Breast epithelium (tissue), 4 donors: Measurements from ENCODE around the gene DAPK1. TPM values are rescaled to one million over a fixed set of nuclear protein-coding genes. Genes with fewer than 3 reads are reported as not detected.

Experiments used
- DNase-seq, 2 donors: peaks; one replicate each; pipeline ENCODE4 v3.0.0-alpha.2; 2019; ENCODE audit warnings: low spot score in 2 of 2
- H3K27ac ChIP-seq, 2 donors: fragments of 200-600 bp; sonication (generic) in 1 of 2; one replicate each; pipeline ENCODE4 v1.5.1; 2016 to 2019; ENCODE audit warnings: mild to moderate bottlenecking in 1 of 2
- H3K27me3 ChIP-seq, 2 donors: fragments of 200-600 bp; sonication (generic) in 1 of 2; one replicate each; pipeline versions ENCODE4 v1.5.1 to v1.6.0; 2017 to 2019; ENCODE audit warnings: control low read depth in 1 of 2, mild to moderate bottlenecking in 1 of 2
- H3K36me3 ChIP-seq: fragments of 200-600 bp; one replicate; pipeline ENCODE4 v1.5.1; 2019
- H3K4me1 ChIP-seq, 2 donors: fragments of 200-600 bp; sonication (generic); one replicate each; pipeline ENCODE4 v1.5.1; 2016 to 2019; ENCODE audit warnings: control low read depth in 1 of 2
- H3K4me3 ChIP-seq, 3 donors: fragments of 200-600 bp; sonication (generic); 1 replicate in 2 of 3; 2 replicates in 1 of 3; pipeline ENCODE4 v1.5.1; 2016 to 2019; ENCODE audit warnings: mild to moderate bottlenecking in 3 of 3, moderate library complexity in 2 of 3
- H3K9me3 ChIP-seq, 2 donors: fragments of 200-600 bp; sonication (generic) in 1 of 2; one replicate each; pipeline ENCODE4 v1.5.1; 2016 to 2019; ENCODE audit warnings: control low read depth in 1 of 2
- POLR2A ChIP-seq: fragments of 450-650 bp; IDR thresholded peaks from one replicate; pipeline ENCODE4 v1.6.1; 2016; ENCODE audit warnings: antibody characterized with exemption, mild to moderate bottlenecking, moderate library complexity
- POLR2AphosphoS5 ChIP-seq, 3 donors: sonication (generic); formaldehyde crosslinking; IDR thresholded peaks; one replicate each; pipeline ENCODE4 v1.6.1; 2017; ENCODE audit warnings: antibody characterized with exemption in 3 of 3
- intact Hi-C: fragments of 100-400 bp; cut with DNase I; formaldehyde crosslinking; loops from one replicate; pipeline ENCODE4 v1.15.1; 2023; ENCODE audit warnings: low total_unique reads
- total RNA-seq, 3 donors: library from RNA; depleted of rRNA; stranded (reverse); fragments of >200 nt; gene quantifications; one replicate each; pipeline ENCODE4 v1.1.0, GENCODE V29; 2016
- TF ChIP-seq, protein P1 (sequence below), 3 donors: fragments of 450-650 bp; IDR thresholded peaks; one replicate each; pipeline ENCODE4 v1.5.1; 2016 to 2017; ENCODE audit warnings: antibody characterized with exemption in 3 of 3, mild to moderate bottlenecking in 3 of 3, moderate library complexity in 3 of 3

DAPK1 gene
- total RNA-seq, 3 donors from 2014 or later, result 14.7 to 42.6 (median 34.5) TPM

DNA sequence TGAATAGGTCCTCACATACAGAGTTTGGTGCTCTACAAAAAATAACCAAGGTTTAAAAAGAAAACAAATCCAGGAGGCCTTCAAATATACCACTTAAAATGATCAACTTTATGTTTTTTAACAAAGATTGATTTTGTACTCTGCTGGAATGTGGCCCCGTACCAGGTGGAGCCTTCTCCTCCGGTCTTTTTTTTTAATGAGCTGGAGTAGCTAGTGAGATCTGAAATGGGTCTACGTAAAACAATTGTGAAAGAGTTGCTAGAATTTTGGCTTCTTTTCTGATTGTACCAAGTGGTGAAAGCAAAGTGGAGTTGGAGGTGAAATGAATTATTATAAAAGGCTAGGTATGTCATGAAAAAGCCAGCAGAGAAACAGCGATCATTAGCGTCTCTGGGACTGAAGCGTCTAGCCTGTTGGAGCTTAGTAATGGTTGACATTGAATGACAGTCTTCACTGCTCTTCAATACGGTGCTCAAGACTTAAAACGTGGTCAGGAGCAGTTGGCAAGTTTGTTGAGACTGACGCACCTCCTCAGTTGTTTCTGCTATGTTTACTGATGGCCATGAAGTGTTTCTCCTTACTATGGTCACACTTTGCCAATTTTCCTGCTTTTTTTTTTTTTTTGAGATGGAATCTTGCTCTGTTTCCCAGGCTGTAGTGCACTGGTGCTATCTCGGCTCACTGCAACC is 84.4 kb downstream of the DAPK1 start:
- DNase-seq, result no peak
- Histone ChIP-seq H3K27me3 (no peaks in the 10 kb centered on the region), H3K4me3 (no peak overlapping the region), H3K9me3 (no peaks in the 10 kb centered on the region), H3K27ac (peak overlapping the region; percentile 38 to 39), H3K36me3 (no peaks in the 10 kb centered on the region), H3K4me1 (no peaks in the 10 kb centered on the region)
- TF ChIP-seq, protein P1, sequence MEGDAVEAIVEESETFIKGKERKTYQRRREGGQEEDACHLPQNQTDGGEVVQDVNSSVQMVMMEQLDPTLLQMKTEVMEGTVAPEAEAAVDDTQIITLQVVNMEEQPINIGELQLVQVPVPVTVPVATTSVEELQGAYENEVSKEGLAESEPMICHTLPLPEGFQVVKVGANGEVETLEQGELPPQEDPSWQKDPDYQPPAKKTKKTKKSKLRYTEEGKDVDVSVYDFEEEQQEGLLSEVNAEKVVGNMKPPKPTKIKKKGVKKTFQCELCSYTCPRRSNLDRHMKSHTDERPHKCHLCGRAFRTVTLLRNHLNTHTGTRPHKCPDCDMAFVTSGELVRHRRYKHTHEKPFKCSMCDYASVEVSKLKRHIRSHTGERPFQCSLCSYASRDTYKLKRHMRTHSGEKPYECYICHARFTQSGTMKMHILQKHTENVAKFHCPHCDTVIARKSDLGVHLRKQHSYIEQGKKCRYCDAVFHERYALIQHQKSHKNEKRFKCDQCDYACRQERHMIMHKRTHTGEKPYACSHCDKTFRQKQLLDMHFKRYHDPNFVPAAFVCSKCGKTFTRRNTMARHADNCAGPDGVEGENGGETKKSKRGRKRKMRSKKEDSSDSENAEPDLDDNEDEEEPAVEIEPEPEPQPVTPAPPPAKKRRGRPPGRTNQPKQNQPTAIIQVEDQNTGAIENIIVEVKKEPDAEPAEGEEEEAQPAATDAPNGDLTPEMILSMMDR (IDR thresholded peaks at IDR 0.05), result no peak
- TF ChIP-seq POLR2A (no peak), POLR2AphosphoS5 (IDR thresholded peaks at IDR 0.05) (no peak)
- intact Hi-C loops, result loop anchor here (2.0 kb wide), 1 partner anchor 75 kb away; no protein-coding TSS in a partner anchor

DNA sequence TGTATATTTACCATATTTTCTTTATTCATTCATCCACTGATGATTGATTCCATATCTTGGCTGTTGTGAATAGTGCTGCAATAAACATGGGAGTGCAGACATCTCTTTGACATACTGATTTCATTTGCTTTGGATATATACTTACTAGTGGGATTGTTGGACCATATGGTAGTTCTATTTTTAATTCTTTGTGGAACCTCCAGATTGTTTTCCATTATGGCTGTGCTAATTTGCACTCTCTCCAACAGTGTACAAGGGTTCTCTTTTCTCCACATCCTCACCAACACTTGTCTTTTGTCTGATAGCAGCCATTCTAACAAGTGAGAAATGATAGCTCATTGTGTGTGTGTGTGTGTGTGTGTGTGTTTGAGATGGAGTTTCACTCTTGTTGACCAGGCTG is 86.7 kb downstream of the DAPK1 start:
- Histone ChIP-seq H3K4me3 (no peak overlapping the region), H3K27me3 (no peaks in the 10 kb centered on the region), H3K9me3 (no peaks in the 10 kb centered on the region), H3K4me1 (no peaks in the 10 kb centered on the region), H3K36me3 (no peaks in the 10 kb centered on the region), H3K27ac (no peak overlapping the region)
- TF ChIP-seq, protein P1 (IDR thresholded peaks at IDR 0.05), result no peak
- TF ChIP-seq POLR2AphosphoS5 (IDR thresholded peaks at IDR 0.05), result no peak
- TF ChIP-seq POLR2A, result no peak
- DNase-seq, result no peak
- intact Hi-C loops, result no loop called here

DNA sequence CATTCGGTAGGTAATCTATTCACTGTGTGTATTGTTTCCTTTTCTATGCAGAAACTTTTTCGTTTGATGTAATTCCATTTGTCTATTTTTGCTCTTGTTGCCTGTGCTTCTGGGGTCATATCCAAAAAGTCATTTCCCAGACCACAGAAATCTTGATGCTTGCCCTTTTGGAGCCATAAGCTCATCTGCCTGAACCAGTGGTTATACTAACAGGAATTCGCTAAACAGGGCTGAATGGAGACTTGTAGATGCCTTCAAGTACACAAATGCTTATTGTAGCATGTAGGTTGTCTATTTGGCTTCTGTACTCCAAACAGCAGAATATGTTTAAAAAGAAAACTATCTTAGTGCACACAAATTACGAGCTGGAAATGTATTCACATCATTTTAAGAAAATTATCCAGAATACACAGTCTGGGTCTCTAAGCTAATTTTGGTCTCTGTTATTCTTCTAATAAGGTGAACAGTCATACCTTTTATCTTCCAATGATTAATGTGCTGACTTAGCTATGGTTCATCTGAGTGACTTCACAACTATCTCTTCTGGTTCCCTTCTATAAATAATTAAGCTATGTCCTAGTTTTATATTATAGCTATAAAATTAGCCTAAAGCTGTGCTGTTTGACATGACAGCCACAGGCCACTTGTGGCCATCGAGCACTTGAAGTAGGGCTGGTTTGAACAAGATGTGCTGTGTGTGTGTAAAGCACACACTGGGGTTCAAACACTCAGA is 87.6 kb downstream of the DAPK1 start:
- Histone ChIP-seq H3K27me3 (no peaks in the 10 kb centered on the region), H3K36me3 (no peaks in the 10 kb centered on the region), H3K4me1 (no peaks in the 10 kb centered on the region), H3K27ac (no peak overlapping the region), H3K4me3 (no peak overlapping the region), H3K9me3 (no peaks in the 10 kb centered on the region)
- no peak for TF ChIP-seq POLR2A
- TF ChIP-seq, protein P1 (IDR thresholded peaks at IDR 0.05), result no peak
- TF ChIP-seq POLR2AphosphoS5 (IDR thresholded peaks at IDR 0.05), result no peak
- no peak for DNase-seq
- intact Hi-C loops, result no loop called here

DNA sequence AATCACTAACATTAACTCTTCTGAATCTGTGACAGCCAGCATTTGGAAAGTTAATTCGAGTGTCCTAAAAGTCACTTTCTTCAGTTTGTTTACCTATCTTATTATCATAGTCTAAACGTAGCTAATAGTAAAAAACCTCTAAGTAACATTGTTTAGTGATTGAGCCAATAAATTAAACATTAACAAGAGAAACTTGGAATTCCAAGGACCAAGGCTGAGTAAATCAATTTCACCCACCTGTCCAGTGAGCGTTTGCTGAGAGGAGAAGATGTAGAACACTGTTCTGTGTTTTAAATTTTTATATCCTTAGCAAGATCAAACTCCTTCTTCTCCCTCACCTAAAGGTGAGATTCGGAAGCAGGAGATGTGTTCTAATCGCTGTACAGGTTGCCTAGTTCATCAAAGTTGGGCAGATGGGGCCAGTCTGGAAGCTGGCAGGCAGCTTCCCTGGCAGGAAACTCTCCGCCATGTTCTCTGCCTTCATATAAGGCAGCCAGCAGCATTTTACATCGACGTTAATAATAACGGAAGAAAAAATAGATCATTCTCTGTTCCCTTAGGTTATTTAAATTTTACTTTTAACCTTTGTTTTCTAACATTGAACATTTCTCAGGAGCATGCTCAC is 89.2 kb downstream of the DAPK1 start:
- Histone ChIP-seq H3K27ac (no peak overlapping the region), H3K27me3 (no peaks in the 10 kb centered on the region), H3K4me1 (no peaks in the 10 kb centered on the region), H3K36me3 (no peaks in the 10 kb centered on the region), H3K9me3 (no peaks in the 10 kb centered on the region), H3K4me3 (no peak overlapping the region)
- intact Hi-C loops, result no loop called here
- no peak for DNase-seq
- TF ChIP-seq POLR2AphosphoS5 (IDR thresholded peaks at IDR 0.05) (no peak), POLR2A (no peak)
- TF ChIP-seq, protein P1 (IDR thresholded peaks at IDR 0.05), result no peak

DNA sequence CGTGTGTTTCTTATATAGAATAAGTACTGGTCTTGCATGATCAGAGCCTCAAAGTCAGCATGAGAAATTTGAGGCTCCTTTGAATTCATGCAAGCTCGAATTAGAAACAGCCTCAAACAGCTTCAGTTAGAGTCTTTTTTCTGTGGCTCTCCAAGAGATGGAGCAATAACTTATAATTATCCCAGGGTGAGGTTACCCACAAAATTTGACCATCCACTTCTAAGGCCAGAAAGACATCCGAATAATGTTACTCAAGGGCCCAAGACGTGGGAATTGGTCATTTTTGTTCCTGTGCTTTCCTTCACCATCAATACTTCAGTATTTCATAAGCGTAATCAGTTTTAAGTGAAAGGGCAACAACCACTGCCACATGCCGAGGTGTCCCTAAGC is 89.7 kb downstream of the DAPK1 start:
- no peak for DNase-seq
- Histone ChIP-seq H3K9me3 (no peaks in the 10 kb centered on the region), H3K4me3 (no peak overlapping the region), H3K4me1 (no peaks in the 10 kb centered on the region), H3K27me3 (peaks cover 0 to 3% of the 10 kb centered on the region in 2 donors), H3K27ac (no peak overlapping the region), H3K36me3 (no peaks in the 10 kb centered on the region)
- intact Hi-C loops, result no loop called here
- TF ChIP-seq, protein P1 (IDR thresholded peaks at IDR 0.05), result no peak
- no peak for TF ChIP-seq POLR2A
- no peak for TF ChIP-seq POLR2AphosphoS5 (IDR thresholded peaks at IDR 0.05)
